ENCODE measurements around the gene EHBP1. TPM values are rescaled to one million over a fixed set of nuclear protein-coding genes. Genes with fewer than 3 reads are reported as not detected.

EHBP1 gene
- total RNA-seq, 3 donors from 2014 or later (not counting 1 experiment from before 2014, with no cell fraction given): 22.4 to 33.4 (median 28.3) TPM

DNA sequence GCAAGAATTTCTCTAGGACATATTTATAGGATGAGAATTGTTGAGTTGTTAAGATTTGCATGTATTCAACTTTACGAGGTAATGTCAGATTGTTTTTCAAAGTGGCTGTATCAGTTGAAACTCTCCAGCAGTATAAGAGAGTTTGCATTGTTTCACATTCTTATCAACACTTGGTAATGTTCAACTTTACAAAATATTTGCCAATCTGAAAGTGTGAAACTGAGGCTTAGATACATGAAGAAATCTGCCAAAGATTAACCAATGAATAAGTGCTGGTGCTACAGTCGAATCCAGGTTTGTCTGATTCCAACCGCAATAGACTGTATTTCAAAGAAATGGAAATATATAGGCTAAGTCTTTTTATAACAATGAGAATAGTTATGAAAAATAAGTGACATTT, 117.0 kb downstream of the EHBP1 start:
- Mint-ChIP-seq H3K9me3 (no peaks in the 10 kb centered on the region), H3K4me1 (peaks cover 0 to 4% of the 10 kb centered on the region in 2 donors), H3K36me3 (peaks cover 9% of the 10 kb centered on the region), H3K4me3 (no peak overlapping the region), H3K27me3 (ENCODE audit: low read depth in 2 of 2) (no peaks in the 10 kb centered on the region), H3K27ac (no peak overlapping the region)
- H3K9me3 ChIP-seq (ENCODE audit: control insufficient read depth, insufficient read depth, low read length): no peaks in the 10 kb centered on the region
- intact Hi-C loops (cut with micrococcal nuclease): no loop called here
- peaks cover 10% of the 10 kb centered on the region for H3K36me3 ChIP-seq (ENCODE audit: control insufficient read depth, insufficient read depth, low read length)
- no peaks in the 10 kb centered on the region for H3K4me1 ChIP-seq (ENCODE audit: control insufficient read depth, insufficient read depth, low read length)
- TF ChIP-seq, protein P1, sequence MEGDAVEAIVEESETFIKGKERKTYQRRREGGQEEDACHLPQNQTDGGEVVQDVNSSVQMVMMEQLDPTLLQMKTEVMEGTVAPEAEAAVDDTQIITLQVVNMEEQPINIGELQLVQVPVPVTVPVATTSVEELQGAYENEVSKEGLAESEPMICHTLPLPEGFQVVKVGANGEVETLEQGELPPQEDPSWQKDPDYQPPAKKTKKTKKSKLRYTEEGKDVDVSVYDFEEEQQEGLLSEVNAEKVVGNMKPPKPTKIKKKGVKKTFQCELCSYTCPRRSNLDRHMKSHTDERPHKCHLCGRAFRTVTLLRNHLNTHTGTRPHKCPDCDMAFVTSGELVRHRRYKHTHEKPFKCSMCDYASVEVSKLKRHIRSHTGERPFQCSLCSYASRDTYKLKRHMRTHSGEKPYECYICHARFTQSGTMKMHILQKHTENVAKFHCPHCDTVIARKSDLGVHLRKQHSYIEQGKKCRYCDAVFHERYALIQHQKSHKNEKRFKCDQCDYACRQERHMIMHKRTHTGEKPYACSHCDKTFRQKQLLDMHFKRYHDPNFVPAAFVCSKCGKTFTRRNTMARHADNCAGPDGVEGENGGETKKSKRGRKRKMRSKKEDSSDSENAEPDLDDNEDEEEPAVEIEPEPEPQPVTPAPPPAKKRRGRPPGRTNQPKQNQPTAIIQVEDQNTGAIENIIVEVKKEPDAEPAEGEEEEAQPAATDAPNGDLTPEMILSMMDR (IDR thresholded peaks at IDR 0.05): no peak
- no peaks in the 10 kb centered on the region for H3K27me3 ChIP-seq (ENCODE audit: control insufficient read depth, insufficient read depth, low read length)
- H3K4me3 ChIP-seq (ENCODE audit: low read length): no peak overlapping the region
- WGBS (ENCODE audit: insufficient coverage): 100% methylated on average over 3 of the region's 3 CpGs
- no peak for ATAC-seq
- no peak for DNase-seq
- no peak overlapping the region for H3K27ac ChIP-seq (ENCODE audit: low read length)

DNA sequence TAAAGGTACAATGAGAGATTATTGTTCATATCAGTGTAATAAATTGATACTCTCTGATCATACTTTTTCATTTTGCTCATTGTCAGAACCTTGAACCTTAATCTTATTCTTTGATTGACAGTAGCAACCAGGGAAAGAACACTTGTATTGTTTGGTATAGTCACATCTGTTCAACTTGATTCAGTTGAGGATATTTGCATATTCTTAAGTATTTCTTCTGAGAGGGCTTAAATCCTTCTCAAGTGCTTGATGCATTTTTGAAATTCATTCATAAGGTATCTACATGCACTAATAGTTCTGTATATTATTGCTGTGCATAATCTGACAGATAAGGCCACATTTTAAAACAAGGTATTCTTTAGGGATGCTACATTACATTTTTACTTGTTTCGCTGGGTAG, 118.9 kb downstream of the EHBP1 start:
- no peaks in the 10 kb centered on the region for H3K9me3 Mint-ChIP-seq
- no peak overlapping the region for H3K4me3 ChIP-seq (ENCODE audit: low read length)
- ATAC-seq (no peak), DNase-seq (no peak)
- no peak overlapping the region for H3K27ac ChIP-seq (ENCODE audit: low read length)
- H3K4me3 Mint-ChIP-seq: no peak overlapping the region
- peaks cover 0 to 4% of the 10 kb centered on the region in 2 donors for H3K4me1 Mint-ChIP-seq
- no peaks in the 10 kb centered on the region for H3K4me1 ChIP-seq (ENCODE audit: control insufficient read depth, insufficient read depth, low read length)
- intact Hi-C loops (cut with micrococcal nuclease): no loop called here
- 100% methylated on average over 1 of the region's 1 CpG for WGBS (ENCODE audit: insufficient coverage)
- TF ChIP-seq, protein P1 (IDR thresholded peaks at IDR 0.05): no peak
- no peak overlapping the region for H3K27ac Mint-ChIP-seq
- no peaks in the 10 kb centered on the region for H3K27me3 ChIP-seq (ENCODE audit: control insufficient read depth, insufficient read depth, low read length)
- peaks cover 9% of the 10 kb centered on the region for H3K36me3 Mint-ChIP-seq
- H3K27me3 Mint-ChIP-seq (ENCODE audit: low read depth in 2 of 2): no peaks in the 10 kb centered on the region
- peaks cover 10% of the 10 kb centered on the region for H3K36me3 ChIP-seq (ENCODE audit: control insufficient read depth, insufficient read depth, low read length)
- H3K9me3 ChIP-seq (ENCODE audit: control insufficient read depth, insufficient read depth, low read length): no peaks in the 10 kb centered on the region

DNA sequence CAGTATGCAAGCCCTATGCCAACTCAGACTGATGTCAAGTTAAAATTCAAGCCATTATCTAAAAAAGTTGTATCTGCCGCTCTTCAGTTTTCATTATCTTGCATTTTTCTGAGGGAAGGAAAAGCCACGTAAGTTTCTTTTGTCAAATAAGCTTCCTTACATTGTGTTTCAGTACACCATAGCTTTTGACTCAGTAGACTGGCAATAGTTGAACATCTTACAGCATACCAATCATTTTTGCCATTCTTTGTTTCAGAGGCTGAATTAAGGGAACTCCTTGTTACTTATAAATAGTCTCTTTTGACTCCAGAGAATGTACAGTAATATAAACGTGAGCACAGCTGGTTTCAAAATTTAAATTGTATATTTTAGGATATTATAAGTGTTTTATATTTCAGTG, 120.6 kb downstream of the EHBP1 start:
- ATAC-seq (no peak), DNase-seq (no peak)
- H3K9me3 Mint-ChIP-seq: no peaks in the 10 kb centered on the region
- WGBS (ENCODE audit: insufficient coverage): 100% methylated on average over 3 of the region's 3 CpGs
- H3K27ac ChIP-seq (ENCODE audit: low read length): no peak overlapping the region
- TF ChIP-seq, protein P1 (IDR thresholded peaks at IDR 0.05): no peak
- H3K9me3 ChIP-seq (ENCODE audit: control insufficient read depth, insufficient read depth, low read length): no peaks in the 10 kb centered on the region
- no peak overlapping the region for H3K4me3 Mint-ChIP-seq
- H3K36me3 Mint-ChIP-seq: peaks cover 9% of the 10 kb centered on the region
- H3K4me3 ChIP-seq (ENCODE audit: low read length): no peak overlapping the region
- no peaks in the 10 kb centered on the region for H3K27me3 ChIP-seq (ENCODE audit: control insufficient read depth, insufficient read depth, low read length)
- peaks cover 10% of the 10 kb centered on the region for H3K36me3 ChIP-seq (ENCODE audit: control insufficient read depth, insufficient read depth, low read length)
- H3K4me1 ChIP-seq (ENCODE audit: control insufficient read depth, insufficient read depth, low read length): no peaks in the 10 kb centered on the region
- H3K4me1 Mint-ChIP-seq: peaks cover 0 to 4% of the 10 kb centered on the region in 2 donors
- H3K27ac Mint-ChIP-seq: no peak overlapping the region
- intact Hi-C loops (cut with micrococcal nuclease): no loop called here
- H3K27me3 Mint-ChIP-seq (ENCODE audit: low read depth in 2 of 2): no peaks in the 10 kb centered on the region

DNA sequence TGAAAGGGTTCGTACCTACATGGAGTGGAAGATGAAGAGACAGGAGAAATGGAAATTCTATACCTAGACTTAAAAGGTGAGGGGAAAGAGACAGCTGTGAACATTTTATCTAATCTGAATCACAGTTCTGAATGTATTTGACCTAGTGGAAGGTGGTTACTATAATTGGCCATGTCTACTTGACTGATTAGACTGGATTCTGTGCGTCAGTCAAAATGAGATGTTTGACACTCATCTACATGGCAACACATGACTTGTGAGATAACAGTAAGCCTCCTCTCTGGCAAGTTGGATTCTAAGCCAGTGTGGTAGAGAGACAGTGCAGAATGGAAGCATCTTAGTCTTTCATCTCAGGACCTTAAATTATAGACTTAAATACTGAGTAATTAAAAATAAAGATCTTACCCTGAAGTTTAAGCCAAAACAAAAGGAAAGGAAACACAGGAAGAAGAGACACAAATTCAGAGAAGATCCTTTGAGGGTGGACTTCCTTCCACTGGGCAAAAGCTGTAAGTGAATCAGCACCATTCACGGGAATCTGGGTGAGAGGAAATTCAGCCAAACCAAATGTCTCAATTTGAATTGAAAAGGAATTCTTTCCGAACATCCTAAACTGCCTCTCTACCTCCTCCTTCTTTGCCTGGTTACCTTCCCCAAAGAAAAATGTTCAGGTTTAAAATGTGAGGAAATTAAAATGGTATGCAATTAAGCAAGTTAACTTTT, 121.6 kb downstream of the EHBP1 start:
- Mint-ChIP-seq H3K4me3 (no peak overlapping the region), H3K9me3 (no peaks in the 10 kb centered on the region), H3K27me3 (ENCODE audit: low read depth in 2 of 2) (no peaks in the 10 kb centered on the region), H3K27ac (no peak overlapping the region), H3K4me1 (peaks cover 0 to 4% of the 10 kb centered on the region in 2 donors), H3K36me3 (peaks cover 9% of the 10 kb centered on the region)
- H3K27ac ChIP-seq (ENCODE audit: low read length): no peak overlapping the region
- DNase-seq (no peak), ATAC-seq (no peak)
- no peaks in the 10 kb centered on the region for H3K27me3 ChIP-seq (ENCODE audit: control insufficient read depth, insufficient read depth, low read length)
- no peaks in the 10 kb centered on the region for H3K9me3 ChIP-seq (ENCODE audit: control insufficient read depth, insufficient read depth, low read length)
- H3K36me3 ChIP-seq (ENCODE audit: control insufficient read depth, insufficient read depth, low read length): peaks cover 12% of the 10 kb centered on the region
- intact Hi-C loops (cut with micrococcal nuclease): no loop called here
- H3K4me1 ChIP-seq (ENCODE audit: control insufficient read depth, insufficient read depth, low read length): no peaks in the 10 kb centered on the region
- H3K4me3 ChIP-seq (ENCODE audit: low read length): no peak overlapping the region
- TF ChIP-seq, protein P1 (IDR thresholded peaks at IDR 0.05): no peak
- WGBS (ENCODE audit: insufficient coverage): 98% methylated on average over 3 of the region's 4 CpGs
